DMS153 (cell line): ENCODE measurements around the gene GUCY1A2.

Experiments used
- DNase-seq: peaks from one replicate; lab custom pipeline; 2025; lab: John Stamatoyannopoulos, UW

The GUCY1A2 gene

DNA sequence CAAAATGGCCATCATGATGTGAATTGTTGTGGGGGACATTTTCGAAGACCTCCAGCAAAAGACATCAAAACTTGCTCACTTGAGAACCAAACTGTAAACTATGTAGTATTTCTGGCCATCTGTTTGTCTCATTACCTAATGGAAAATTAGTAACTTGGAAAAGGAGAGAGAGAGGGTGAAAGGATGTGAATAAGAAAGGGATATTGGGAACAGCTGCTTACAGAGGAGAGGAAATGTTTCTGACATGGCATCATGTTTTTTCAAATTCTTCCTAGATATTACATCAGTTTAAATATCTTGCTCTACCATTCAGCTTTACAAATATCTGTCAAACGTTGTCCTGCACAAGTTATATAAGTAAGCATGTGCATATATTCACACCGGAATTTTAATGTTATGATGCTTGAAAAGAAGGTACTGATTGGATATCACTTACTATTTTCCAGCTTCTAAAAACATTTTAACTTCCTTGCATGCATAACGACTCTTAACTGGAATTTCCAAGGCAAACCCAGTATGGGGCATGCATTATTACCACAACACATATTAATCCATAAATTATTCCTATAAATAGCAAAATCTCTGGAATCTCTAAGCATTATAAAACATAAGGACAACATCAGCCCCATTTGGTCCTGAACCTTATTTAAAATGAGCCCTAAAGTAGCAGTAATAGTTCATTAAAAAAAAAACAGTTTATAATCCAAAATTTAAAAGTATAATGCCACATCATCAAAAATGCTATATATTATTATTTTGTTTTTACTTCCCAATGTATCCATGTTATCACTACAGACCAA is 20.0 kb downstream of the GUCY1A2 start:
- DNase-seq = no peak

DNA sequence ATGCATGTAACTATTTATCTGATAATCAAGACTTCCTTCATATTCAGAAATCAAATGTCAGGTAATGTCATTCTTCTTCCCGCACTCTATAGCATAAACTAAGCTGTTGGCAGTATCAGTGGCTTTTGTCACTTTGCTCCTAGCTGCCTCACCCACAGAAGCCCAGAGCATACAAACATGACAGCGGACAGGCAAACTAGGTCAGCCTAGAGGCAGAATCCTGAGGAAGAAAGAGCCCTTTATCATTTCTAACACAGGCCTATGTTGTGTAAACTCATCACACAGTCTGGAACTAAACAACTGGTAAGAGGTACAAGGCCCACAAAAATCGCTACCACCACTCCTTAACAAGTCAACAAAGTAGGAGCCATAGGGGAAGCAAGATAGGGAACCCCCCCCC is 21.0 kb downstream of the GUCY1A2 start:
- DNase-seq = no peak

DNA sequence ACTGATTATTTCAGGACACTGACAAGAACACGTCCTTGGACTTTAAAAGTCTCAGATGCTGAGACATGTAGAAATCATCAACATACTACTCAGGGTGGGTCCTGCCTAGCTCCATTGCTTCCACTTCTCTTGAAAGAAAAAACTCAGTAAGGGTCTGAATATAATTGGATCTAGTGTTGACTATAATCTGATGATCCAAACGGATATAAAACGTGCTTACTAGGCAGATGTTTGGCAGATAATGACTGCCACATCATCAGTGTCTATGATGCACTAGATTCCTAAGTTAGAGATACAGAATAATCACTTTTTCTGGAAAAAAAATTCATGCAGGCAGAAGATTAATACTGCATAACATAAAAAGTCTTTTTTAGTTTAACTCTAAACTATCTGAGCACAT is 21.6 kb downstream of the GUCY1A2 start:
- DNase-seq = no peak

DNA sequence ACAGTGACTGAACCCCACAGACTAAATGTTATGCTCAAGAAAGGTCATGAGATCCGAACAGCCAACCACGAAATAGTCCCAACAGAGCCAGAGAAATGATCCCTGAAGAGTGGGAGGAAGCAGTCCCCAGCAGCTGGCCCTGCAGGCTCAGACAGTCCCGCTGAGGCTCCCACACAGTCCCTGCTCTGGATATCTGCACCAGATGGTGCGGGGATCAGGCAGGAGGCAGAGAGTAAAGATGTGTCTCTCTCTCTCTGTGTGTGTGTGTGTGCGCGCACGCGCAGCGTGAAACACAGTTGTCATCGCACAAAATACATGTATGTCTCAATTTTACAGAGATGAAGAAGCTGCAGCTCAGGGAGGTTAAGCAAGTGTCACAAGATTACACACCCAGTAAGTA is 27.9 kb downstream of the GUCY1A2 start:
- no peak for DNase-seq

DNA sequence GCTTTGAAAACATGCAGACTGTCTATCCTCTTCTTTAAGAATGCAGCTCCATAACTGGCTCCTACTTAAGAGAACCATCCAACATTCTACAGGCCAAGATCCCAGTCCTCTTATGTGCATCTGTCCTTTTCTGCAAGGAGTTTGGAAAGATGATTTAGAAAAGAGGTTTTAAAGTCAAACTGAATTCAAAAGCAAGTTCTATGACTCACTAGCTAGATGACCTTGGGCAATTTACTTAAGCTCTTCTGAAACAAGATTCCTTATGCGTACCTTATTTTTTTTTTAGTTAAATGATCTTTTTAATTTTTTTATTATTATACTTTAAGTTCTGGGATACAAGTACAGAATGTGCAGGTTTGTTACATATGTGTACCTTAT is 29.2 kb downstream of the GUCY1A2 start:
- no peak for DNase-seq

DNA sequence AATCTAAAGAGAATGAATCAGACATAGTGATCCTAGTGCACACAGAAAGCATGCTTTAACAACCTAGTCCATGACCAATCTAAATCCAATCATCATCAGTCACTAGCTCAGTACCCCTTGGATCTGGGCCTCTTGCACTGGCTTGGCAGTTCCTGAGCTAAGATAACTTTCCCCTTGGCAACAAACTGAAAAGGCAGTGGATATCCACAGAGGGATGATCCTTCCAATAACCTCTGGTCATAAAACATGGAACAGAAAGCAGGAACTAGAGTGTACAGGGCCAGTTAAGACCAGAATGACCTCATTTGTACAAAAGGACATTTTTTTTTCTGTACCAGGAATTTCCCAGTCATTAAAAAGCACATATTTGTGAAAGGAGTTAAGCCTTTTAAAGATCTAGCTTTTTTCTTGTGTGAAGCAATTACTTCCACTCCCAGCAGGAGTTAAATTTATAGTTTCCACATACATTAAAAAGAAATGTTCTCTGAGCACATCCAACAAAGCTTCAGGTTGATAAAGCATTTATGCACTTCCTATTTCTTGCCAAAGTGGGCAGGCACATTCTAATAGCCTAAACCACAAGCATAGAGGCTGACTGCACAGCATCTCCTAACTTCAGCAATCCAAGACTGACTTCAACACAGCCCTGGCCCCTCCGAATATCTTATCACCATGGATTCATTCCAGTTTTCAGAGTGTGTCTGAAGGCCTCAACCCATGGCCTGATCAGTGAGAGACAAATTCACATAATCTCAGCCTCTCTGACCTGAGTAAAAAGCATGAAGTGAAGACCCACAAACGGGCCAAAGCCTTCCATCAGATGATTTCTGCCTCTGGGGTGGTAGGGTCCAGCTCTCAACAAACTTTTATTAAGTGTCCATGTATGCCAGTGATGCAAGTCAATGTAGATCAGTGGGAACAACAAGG is 29.9 kb downstream of the GUCY1A2 start:
- DNase-seq = no peak

DNA sequence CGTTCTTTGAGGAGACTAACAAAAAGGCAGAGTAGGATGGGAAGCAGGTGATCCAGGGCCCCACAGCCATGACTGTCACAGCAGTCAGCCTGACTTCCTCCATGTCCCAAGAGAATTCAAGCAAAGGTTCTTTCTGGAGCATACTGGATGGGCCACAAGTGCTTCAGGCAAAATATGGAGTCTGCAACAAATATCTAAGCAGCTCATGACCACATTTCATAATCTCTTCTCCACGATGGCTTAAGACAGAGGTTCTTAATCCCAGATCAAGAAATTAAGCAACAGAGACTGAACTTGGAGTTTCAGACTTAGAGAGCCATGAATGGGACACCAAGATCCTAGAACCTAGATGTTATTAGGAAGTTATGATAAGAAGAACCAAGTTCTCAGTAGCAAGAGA is 31.6 kb downstream of the GUCY1A2 start:
- no peak for DNase-seq

DNA sequence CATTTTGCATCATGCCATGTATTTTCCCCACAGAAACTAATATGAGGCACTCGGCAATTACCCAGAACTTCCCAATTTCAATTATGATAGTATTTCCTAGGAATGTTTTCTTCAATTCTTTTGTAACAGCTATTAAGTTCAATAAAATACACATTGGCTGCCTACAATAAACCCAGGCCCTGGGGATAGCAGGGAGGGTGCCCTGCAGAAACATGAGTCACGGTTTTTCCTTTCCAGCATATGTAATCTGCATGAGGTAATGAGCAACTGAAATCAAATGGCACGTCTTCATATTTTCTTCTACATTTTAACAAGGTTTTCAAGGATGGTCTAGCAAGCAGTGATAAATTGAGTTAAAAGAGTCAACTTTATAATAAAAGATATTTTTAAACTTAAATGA is 32.0 kb downstream of the GUCY1A2 start:
- no peak for DNase-seq

DNA sequence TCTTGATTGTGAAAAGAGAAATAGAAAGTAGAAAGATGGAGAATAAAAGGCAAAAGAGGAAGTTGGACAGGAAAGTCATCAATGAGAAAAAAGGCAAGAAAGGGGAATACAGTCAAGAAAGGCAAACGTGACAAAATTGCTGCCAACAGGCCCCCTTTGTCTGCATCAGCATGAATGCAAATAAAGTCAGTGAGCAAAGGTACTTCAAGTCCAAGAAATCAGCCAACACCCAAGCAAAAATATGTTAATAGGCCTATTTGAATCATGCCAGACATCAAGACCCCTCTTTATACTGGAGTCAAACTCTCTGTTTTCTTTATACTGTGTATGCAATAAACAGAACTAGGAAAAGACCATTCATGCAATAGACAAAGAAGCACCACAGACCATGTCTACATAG is 34.3 kb downstream of the GUCY1A2 start:
- no peak for DNase-seq

DNA sequence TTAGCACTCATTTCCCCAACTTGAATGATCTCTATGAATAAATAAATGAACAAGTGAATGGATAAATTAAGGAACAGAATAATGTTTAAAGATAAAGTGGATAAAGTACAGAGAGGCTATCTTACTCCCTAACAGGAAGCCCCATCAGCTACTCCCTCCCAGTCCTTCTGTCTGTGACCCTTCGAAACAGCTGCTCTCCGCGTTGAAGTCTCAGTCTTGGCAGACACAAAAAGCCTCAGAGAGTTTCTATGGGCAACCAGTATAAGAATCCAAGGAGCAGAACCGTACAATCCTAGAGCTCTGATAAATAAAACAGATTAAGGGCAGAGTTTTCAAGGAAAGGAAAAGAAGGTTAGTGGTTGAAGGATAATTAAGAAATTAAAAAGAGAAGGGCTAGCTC is 35.0 kb downstream of the GUCY1A2 start:
- no peak for DNase-seq

DNA sequence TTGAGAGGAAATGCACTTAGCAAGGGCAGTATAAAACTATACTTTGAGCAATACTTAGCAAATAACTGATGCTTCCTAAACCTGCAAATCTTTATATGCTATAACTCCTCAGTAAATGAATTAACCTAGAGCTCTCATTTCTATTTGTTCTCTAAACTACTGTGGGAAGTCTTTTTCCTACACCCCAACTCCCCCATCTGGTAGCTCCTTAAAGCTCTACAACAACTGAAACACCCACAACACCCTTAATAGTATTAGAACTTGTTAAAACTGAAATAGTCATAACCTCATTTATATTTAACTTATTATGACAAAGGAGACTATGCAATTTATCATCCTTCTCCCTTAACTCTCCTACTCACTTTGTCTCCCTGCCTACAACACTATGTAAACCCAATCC is 43.4 kb downstream of the GUCY1A2 start:
- DNase-seq = no peak

DNA sequence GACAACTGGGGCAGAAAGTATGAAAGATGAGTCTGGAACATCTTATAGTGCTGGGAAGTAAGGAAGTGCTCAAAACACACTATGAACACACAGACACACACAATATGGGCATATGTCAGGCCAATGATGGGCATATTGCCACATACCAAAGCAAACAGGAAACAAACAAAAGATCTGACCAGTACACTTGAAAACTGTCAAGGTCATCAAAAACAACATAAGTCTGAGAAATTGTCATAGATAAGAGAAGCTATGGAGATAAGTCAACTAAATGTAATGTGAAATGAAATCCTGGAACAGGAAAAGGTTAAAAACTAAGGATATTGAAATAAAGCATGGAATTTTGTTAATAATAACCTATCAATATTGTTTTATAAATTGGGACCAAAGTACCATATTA is 46.4 kb downstream of the GUCY1A2 start:
- DNase-seq = no peak

DNA sequence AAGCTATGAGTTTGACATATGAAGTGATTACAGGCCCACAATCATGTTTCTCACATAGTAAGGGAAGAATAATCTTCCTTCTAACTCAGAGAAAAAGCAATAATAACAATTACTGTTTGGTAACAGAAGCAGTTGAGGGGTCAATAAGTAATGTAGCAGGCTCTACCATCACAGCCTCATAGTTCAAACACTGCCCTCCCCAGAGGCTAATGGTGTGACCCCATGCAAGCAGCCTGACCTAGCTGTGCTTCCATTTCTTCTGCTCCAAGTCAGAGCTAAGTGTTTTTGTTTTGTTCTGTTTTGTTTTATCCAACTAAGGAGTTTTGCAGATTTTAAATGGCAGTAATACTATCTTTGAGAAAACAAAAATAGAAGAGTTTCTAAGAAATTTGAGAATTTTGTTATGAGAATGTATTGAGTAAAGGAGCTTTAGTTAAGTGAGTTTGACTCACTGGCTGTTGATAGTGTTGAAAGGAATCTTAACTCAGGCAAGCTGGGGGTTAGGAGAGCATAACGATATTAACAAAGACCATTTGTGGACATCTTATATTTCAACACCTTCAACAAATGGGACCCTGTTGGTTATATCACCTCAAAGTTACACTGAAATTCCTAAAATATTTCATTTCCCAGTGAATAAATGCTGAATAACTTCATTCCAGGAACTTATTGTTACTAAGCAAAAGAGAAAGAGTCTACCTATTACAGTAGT is 48.5 kb downstream of the GUCY1A2 start:
- no peak for DNase-seq

DNA sequence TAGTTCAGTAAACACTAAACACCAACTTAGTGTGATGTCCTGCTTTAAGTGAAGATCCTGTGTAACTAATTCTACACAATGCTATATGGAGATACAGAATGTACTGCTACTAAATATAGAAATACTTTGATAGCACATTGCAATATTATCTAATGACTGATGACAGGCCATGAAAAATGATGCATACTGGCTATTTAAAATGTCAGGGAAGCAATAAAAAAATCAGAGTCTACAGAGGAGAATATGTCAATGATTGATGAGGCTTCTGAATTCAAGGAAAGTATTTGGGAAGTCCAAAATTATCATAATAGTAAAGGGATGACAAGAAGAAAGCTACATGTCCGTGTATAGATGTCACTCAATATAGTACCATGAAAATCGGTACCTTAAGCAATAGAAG is 55.3 kb downstream of the GUCY1A2 start:
- no peak for DNase-seq

DNA sequence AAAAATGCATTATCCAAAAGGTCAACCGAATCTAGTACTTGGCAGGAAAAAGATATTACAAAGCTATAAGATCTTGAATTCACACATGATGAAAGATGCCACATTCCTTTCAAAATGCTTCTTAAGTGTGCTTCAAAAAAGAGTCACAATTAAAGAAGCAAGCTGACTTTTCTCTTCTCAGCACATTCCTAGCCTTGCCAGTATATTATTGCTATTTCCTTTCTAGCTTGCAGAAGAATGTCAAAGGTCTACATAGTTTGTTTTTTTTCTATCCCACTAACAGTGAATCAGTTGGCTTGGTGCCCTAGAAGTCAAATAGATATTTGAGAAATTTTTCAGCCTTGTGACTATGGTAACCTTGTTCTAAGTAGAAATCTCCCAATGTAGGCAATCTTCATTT is 56.8 kb downstream of the GUCY1A2 start:
- DNase-seq = no peak

DNA sequence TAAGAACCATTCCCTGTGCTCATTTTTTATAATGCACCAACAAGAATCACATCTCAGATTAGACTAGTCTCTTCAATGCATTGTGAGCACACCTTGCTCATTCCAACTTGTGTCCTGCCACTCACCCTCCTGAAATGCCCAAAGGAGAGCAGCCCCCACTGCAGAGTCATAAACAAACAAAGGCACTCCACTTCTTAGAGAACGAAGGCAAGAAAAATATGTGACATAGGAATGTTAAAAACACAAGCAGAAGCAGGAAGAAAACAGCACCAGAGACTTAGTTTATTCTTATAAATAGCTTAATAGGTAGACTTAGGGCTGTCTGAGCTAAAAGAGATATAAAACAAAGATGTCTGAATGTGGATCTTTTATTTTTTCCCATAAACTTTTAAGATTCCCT is 57.2 kb downstream of the GUCY1A2 start:
- no peak for DNase-seq

DNA sequence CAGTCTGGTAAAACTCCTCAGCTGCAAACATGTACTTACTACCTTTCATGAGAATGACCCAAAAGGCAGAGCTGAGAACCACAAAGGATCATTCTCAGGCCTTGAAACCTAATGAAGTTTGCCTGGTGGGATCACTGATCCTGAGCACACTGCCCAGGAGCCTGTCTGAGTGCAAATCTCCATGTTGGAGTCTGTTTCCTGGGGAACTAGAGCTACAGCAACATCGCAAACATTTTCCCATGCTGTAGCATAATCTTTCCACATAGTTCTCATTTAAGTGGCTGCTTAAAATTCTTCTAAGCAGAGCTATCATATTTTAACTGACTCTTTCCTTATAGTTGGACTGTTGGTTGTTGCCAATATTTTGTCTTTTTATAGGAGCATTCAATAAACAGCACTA is 58.5 kb downstream of the GUCY1A2 start:
- no peak for DNase-seq

DNA sequence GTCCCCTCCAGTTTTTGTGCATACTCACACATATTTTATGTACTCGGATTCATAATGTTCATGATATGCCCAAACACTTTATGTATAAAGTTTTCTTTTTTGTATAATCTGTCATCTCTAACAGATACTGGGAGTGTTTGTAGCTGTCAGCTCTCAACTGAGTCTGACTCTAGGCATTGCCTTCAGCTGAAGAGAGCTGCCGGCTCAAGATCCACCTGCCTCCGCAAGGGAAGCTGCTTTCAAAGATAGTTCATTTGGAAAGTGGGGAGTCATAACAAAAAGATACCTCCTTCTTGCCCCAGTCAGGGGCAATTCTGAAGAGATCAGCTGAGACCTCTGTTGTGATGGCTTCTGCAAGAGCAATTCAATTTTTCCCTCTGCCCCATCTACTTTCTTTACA is 58.9 kb downstream of the GUCY1A2 start:
- DNase-seq = no peak

DNA sequence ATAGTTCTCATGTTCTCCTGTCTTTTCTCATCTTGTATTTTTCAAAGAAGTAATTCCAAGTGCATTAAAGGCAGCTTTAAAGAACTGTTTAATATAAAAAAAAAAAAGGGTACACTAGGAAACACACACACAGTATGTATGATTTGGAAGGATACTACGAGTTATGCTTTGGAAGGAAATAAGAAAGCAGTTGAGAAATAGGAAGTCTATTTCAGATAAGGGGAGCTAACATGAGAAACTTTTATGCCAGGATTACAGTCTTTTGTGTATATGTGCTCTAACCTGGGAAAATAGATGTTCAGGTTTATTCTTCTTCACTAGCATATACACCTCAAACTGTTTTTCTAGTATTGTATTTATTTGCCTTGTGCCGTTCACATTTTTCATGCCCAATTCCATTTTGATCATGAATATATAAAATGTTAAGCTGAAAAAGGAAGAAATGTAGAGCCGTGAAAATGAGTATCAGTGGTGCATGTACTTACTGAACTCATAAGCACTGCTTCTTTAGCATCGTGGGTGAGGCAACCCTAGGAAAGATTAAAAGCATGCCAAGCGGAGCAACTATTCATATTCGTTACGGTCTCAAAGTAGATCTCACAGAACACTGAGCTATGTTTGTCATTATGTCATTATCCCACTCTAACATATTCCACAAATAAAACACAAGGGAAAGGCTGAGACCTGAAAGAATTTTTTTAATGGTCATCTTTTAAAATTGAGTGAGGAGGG is 59.6 kb downstream of the GUCY1A2 start:
- no peak for DNase-seq

DNA sequence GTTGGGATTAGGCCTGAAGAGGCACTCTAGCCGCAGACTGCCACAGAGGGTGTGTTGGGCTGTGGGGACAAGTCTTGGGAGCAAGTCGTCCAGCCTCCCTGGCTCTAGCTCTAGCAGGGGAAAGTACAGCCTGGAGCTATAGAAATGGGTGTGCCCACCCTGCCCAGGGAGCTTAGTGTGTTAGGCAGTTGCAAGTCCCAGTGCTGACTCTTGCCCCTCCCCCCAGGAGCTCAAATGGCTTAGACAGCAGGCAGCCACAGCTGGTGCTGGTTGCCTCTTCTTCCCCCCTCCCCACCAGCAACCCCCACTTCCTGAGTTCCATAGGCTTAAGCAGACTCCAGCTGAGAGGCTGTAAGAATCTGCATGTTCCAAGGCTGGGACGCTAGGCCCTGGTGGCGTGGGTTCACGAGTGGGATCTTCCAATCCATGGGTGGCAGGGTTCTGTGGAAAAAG is 61.2 kb downstream of the GUCY1A2 start:
- no peak for DNase-seq

DNA sequence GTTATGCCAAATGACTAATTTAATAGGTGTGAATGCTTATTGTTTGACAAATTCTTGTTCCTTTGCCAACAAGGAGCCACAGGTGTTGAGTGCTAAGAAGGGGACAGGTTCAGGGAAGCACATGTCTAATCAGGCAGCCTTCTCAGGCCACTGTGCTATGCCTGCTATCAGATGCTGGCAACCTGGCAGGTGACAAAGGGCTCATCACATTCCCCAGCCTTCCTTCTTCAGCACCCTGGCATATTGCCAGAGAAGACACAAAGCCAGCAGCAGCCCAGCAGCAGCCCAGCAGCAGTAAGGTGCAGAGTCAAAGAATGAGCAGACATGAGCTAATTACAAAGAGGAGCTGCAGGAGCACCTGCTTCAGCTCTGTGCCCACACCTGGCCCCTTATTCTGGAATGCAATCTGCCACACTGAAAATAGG is 68.2 kb downstream of the GUCY1A2 start:
- peak; percentile 3 for DNase-seq

DNA sequence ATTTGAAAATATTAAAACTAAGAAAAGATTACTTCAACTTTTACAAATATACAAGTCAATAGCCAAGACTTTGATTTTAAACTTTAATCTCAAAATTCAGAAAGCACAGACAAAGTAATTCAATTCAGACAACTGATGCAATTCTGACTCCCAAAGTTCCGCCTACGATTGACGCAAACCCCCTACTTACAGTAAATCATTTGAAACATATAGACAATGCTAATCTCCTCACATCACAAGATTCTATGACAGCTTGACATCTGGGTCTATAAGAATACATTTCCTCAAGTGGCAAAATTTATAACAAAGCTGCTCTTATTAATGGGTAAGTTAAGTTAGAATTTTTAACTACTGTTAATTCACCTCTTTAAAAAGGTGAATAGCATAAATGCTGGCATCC is 75.2 kb downstream of the GUCY1A2 start:
- DNase-seq = no peak
